Measurements from ENCODE around the gene BTBD6. TPM values are rescaled to one million over a fixed set of nuclear protein-coding genes. Genes with fewer than 3 reads are reported as not detected.

BTBD6 gene
- total RNA-seq, 4 donors from 2014 or later, result 48.4 to 85.9 (median 53.6) TPM

- Histone ChIP-seq H3K9me3 (no peaks in the 10 kb centered on the region), H3K27ac (no peak overlapping the region), H3K4me1 (peaks cover 29 to 30% of the 10 kb centered on the region in 2 donors), H3K4me3 (no peak overlapping the region), H3K36me3 (no peaks in the 10 kb centered on the region), H3K27me3 (no peaks in the 10 kb centered on the region)
- ATAC-seq (no peak), DNase-seq (no peak)
- in situ Hi-C loops (cut with MboI; ENCODE audit: low sequenced_read_pairs in 4 of 4), result no loop called here
- TF ChIP-seq CTCF (IDR thresholded peaks at IDR 0.05 in 4 of 5, conservative IDR thresholded peaks at IDR 0.05 in 1 of 5) (no peak), POLR2A (IDR thresholded peaks at IDR 0.05) (no peak)
- intact Hi-C loops (cut with DNase I; ENCODE audit: low total_unique reads), result no loop called here
Observed at GRCh38 chr14:105258846-105259245, 10.5 kb downstream of the BTBD6 start.

- no peak for DNase-seq
- H3K27me3 ChIP-seq, result no peaks in the 10 kb centered on the region
- in situ Hi-C loops (cut with MboI; ENCODE audit: low sequenced_read_pairs in 4 of 4), result no loop called here
- intact Hi-C loops (cut with DNase I; ENCODE audit: low total_unique reads), result no loop called here
- H3K4me1 ChIP-seq, result peaks cover 12 to 16% of the 10 kb centered on the region in 2 donors
- no peak overlapping the region for H3K4me3 ChIP-seq
- no peak for TF ChIP-seq POLR2A (IDR thresholded peaks at IDR 0.05)
- H3K27ac ChIP-seq, result no peak overlapping the region
- peak in 1 of 2 donors; percentile 24 for ATAC-seq
- H3K36me3 ChIP-seq, result no peaks in the 10 kb centered on the region
- H3K9me3 ChIP-seq, result no peaks in the 10 kb centered on the region
Observed at GRCh38 chr14:105260959-105261358, 12.6 kb downstream of the BTBD6 start.

GRCh38 chr14:105261781-105262180 is 13.4 kb downstream of the BTBD6 start:
- Histone ChIP-seq H3K27me3 (no peaks in the 10 kb centered on the region), H3K27ac (no peak overlapping the region), H3K36me3 (no peaks in the 10 kb centered on the region), H3K4me3 (no peak overlapping the region), H3K4me1 (peaks cover 12 to 16% of the 10 kb centered on the region in 2 donors), H3K9me3 (no peaks in the 10 kb centered on the region)
- DNase-seq, result no peak
- ATAC-seq, result no peak
- in situ Hi-C loops (cut with MboI; ENCODE audit: low sequenced_read_pairs in 4 of 4), result no loop called here
- intact Hi-C loops (cut with DNase I; ENCODE audit: low total_unique reads), result no loop called here
- no peak for TF ChIP-seq POLR2A (IDR thresholded peaks at IDR 0.05)
- no peak for TF ChIP-seq CTCF (IDR thresholded peaks at IDR 0.05 in 4 of 5, conservative IDR thresholded peaks at IDR 0.05 in 1 of 5)

- H3K27me3 ChIP-seq, result no peaks in the 10 kb centered on the region
- TF ChIP-seq POLR2A (IDR thresholded peaks at IDR 0.05) (no peak), CTCF (IDR thresholded peaks at IDR 0.05 in 4 of 5, conservative IDR thresholded peaks at IDR 0.05 in 1 of 5) (peak in 2 of 5 experiments; percentile 10 to 37)
- ATAC-seq (peak; percentile 50 to 53), DNase-seq (peak in 1 of 2 donors; percentile 40)
- no peak overlapping the region for H3K4me3 ChIP-seq
- intact Hi-C loops (cut with DNase I; ENCODE audit: low total_unique reads), result no loop called here
- peak overlapping the region in 1 of 4 donors; percentile 31 for H3K27ac ChIP-seq
- in situ Hi-C loops (cut with MboI; ENCODE audit: low sequenced_read_pairs in 4 of 4), result no loop called here
- no peaks in the 10 kb centered on the region for H3K36me3 ChIP-seq
- H3K4me1 ChIP-seq, result peaks cover 3 to 4% of the 10 kb centered on the region in 2 donors
- no peaks in the 10 kb centered on the region for H3K9me3 ChIP-seq
Observed at GRCh38 chr14:105267820-105268548, 19.7 kb downstream of the BTBD6 start.

- no peaks in the 10 kb centered on the region for H3K36me3 ChIP-seq
- ATAC-seq, result no peak
- no peaks in the 10 kb centered on the region for H3K9me3 ChIP-seq
- H3K27ac ChIP-seq, result peak overlapping the region in 1 of 4 donors; percentile 31
- in situ Hi-C loops (cut with MboI; ENCODE audit: low sequenced_read_pairs in 4 of 4) (no loop called here), intact Hi-C loops (cut with DNase I; ENCODE audit: low total_unique reads) (no loop called here)
- H3K27me3 ChIP-seq, result no peaks in the 10 kb centered on the region
- TF ChIP-seq CTCF (IDR thresholded peaks at IDR 0.05 in 4 of 5, conservative IDR thresholded peaks at IDR 0.05 in 1 of 5), result no peak
- TF ChIP-seq POLR2A (IDR thresholded peaks at IDR 0.05), result no peak
- H3K4me1 ChIP-seq, result peaks cover 3 to 4% of the 10 kb centered on the region in 2 donors
- no peak overlapping the region for H3K4me3 ChIP-seq
- DNase-seq, result no peak
Observed at GRCh38 chr14:105268736-105269354, 20.5 kb downstream of the BTBD6 start.
